ENCODE data around the gene DEUP1.

DEUP1 gene

DNA sequence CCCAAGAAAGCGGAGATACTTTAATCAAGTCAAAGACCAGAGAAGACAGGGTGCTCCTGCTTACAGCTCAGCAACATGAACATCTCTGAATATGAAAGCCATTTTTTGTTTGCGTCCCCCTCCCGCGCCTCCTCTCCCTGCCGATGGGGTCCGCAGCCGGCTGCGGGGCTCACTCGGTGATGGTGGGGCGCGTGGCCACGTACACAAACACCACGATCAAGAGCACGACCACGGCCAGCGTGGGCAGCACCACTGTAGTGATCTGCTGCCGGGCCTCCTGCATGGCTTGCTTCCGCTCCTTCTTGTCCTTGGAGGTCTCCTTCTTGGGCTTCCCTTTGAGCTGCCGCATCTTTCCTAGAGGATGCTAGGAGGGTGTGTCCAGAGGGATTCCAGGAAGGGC lies 148.3 kb downstream of the DEUP1 start:
- no peak for DNase-seq (ENCODE audit: low spot score)

DNA sequence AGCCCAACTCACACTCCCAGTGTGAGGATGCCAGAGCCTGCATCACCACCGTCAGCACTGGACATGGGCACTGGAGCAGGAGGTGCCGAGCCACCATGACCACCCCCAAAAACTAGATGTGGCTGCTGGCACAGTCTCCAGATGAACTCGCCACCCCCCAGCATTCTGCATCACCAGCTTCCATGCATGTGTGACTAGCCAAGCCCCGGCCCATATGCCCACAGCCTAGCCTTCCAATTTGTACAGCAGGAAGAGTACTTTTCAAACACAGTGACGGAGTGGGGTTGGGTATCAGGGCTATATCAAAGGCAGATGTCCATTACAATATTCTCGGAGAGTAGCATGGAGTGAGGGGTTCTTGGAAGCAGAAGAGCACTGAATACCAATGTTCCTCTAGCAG lies 149.7 kb downstream of the DEUP1 start:
- DNase-seq (ENCODE audit: low spot score), result no peak

DNA sequence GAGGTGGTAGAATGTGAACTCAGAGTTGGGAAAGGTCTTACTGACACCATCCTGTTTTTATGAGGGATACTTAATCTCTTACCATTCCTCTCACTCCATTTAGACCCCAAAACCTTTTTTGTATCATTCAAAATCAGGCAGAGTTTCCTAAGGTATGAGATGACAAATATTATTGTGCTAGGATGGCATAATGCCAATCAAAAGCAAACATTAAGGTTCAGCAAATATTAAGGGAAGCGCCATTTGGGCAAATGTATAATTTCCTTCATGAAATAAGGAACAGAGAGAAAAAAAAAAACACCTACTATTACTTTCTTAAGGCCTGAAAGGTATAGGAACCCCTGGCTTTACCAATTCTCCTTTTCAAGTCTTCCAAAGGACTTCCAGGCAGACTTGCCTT lies 150.2 kb downstream of the DEUP1 start:
- DNase-seq (ENCODE audit: low spot score), result no peak

DNA sequence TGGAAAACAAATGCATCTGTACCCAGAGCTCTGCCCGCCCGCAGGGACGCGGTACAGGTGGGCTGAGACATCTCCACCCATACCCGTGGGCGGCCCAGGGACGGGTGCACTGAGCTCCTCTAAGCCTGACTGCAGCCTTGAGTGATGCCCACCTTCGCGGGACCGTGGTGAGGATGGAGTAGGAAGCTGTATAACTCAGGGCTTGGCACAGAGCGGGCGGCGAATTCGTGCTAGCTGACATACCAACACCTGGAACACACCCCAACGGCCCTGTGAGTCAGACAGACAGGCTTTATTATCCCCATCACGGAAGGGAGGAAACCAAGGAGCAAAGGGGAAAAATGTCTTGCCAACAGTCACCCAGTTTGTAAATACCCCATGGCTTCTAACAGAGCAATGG lies 150.7 kb downstream of the DEUP1 start:
- peak; percentile 11 for DNase-seq (ENCODE audit: low spot score)

DNA sequence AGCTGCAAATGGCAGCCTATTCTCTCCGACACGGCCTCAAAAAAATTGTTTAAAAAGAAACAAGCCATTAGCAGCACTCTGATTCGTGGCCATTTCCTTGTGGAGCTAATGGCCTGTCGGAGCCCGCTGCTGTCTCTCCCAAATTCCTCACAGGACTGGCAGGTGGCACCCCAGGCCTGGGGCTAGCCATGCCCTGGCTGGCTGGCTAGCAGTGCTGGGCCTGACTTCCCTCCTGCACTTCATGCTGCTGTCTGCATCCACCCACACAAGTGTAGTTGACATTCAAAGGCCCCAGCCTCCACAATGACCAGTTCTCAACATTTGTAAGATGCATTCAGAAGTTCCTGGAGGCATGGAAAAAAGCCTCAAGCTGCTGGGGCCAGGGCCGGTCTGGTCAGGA lies 151.2 kb downstream of the DEUP1 start:
- DNase-seq (ENCODE audit: low spot score), result peak; percentile 31

DNA sequence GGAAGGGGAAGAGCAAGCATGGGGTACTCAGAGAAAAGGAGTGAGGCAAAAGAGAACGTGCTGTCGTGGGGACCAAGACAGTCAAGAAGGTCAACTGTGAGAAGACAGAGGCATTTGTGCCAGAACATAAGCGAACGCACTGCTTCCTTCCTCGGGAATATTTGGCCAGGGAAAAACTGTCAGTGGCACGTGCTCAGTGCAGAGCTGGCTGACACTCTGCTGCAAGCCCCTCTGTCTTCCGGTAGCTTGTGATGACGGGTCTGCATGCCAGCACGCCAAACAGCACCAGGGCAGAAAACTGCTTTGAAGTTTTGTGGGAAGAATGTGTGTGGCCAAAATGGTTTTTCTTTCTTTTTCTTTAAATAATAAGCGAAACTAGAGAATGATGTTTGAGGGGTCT lies 152.0 kb downstream of the DEUP1 start:
- DNase-seq (ENCODE audit: low spot score), result no peak

DNA sequence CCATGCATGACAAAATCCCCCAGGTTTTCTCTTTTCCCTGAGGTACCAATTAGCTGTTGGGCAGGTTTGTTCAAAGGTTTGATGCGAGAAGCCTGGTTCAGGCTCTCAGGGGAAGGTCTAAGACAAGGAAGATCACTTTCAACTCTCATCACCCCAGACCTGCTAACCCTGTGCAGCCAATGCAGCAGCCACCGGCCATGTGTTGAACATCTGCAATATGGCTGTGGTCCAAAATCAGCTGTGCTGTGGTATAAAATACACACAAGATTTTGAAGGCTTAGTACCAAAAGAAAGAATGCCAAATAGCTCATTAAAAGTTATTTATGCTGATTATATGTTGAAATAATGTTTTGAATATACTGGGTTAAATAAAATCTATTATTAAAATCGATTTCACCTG lies 154.2 kb downstream of the DEUP1 start:
- DNase-seq (ENCODE audit: low spot score), result no peak

DNA sequence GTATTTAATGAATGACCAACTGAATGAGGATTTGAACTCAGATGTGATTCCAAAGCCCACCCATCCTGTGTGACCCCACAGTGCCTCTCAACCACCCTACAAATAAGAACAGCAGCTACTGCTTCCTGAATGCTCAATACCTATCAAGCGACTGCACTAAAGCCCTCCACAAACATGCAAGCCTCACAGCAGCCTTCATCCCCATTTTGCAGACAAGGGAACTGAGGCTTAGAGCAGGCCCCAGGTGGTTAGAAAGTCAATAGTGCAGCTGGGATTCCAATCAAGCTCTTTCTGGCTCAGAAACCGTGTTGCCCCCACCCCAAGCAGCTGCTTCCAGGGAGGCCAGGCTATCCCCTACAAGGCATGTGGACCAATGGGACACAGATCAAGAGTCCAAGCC lies 155.4 kb downstream of the DEUP1 start:
- no peak for DNase-seq (ENCODE audit: low spot score)

DNA sequence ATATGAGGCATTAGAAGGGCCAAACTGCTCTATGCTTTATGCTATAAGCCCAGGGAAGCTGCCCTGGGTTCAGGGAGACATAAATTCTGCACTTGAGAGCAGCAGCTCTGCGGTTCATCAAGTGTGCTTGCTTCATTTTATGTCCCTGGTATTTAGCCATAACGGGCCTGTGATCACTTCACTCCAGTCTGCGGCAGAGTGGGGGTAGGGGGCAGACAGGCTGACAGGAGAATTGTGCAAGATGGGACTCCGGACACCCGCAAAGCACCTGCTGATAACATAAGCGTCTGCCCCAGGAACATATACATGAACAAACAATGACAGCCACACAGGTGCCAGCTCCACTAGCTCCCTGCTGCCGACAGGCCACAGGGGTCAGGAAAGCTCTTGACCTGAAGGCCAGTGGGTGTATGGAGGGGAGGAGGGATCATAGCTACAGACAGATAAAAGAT lies 156.5 kb downstream of the DEUP1 start:
- no peak for DNase-seq (ENCODE audit: low spot score)
